Stimulated activated CD4-positive, alpha-beta T cell treated with anti-CD3 and anti-CD28 coated beads, Interleukin-4, amount 100 ng/mL, for 24 hours (primary cell): ENCODE data around the gene PALMD.

Experiments used
- DNase-seq: peaks from one replicate; pipeline ENCODE4 v3.0.0-alpha.2; 2020

The PALMD gene, protein sequence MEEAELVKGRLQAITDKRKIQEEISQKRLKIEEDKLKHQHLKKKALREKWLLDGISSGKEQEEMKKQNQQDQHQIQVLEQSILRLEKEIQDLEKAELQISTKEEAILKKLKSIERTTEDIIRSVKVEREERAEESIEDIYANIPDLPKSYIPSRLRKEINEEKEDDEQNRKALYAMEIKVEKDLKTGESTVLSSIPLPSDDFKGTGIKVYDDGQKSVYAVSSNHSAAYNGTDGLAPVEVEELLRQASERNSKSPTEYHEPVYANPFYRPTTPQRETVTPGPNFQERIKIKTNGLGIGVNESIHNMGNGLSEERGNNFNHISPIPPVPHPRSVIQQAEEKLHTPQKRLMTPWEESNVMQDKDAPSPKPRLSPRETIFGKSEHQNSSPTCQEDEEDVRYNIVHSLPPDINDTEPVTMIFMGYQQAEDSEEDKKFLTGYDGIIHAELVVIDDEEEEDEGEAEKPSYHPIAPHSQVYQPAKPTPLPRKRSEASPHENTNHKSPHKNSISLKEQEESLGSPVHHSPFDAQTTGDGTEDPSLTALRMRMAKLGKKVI

GRCh38 chr1:99645699-99646531, at the start of gene PALMD:
PALMD (plus strand) TSS chr1:99646113; CDS start chr1:99646318, 205 bp downstream.
- DNase-seq: no peak

DNA sequence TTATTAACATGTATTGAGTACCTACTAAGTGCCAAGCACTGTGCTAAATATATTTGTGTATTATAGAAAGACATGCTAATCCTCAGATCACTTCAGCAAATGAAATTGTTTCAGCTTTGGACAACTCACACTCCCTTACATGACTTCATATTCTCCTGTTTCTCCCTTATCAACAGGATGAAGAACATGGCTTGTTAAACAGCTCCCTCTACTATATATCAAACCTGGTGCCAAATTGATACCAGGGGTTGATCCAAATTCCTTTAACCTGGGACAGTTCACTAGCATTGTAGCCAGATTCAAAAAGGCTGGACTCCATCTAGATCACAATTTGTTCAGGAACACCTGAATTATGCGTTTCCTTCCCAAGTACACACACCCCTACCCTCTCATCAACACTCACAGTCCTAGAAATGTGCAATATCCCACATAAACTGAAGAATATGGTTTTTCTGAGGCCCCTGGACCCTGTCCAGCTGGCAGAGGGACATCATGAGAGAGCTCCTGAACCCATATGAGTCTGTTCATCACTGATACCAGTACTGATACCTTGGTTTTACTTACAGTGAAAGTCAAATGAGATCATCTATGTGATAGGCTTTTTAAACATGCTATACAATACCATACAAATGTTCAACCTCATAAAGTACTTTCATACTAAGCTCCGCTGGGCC, 47.0 kb upstream of the PALMD start:
- no peak for DNase-seq

DNA sequence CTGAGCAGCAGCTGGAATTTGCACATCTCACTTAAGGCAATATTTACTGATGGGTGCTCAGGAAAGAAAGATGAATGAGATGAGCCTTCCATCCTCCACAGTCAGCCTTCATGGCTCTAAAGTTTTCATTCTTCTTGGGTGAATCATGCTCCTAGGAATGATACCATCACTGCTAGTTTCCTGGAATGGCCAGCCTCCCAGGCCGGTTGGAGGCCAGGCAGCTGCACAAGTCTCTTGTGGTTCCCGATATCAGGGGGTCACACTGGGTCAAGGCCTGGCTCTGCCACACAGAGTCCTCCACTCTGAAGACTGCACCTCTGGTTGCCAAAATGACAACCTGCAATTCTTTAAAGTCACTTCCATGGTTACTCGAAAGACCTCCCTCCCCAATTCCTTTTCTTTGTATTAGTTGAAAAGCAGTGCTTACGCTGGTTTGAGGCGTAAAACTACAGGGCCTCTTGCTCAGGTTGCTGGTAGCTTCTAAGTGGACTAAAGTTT, 46.2 kb upstream of the PALMD start:
- no peak for DNase-seq

DNA sequence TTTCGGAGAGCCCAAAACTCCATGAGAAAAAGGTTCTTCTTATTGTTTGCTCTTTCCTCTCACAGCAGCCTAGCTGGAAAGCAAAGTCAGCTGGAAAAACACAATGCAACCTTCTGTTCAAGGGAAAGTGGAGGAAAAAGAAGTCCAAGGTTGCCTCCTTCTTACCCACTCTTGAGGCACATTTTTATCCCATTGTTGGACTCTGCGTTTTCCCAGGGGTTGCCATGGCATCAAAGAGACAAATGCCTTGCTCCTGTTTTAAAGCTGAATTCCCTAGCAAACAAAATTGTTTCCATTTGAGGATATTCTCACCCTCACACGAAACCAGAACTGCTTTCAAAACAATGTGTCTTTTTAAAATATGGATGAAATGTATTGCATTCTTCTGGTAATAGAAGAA, 45.1 kb upstream of the PALMD start:
- DNase-seq: no peak

- no peak for DNase-seq
These were observed 44.7 kb upstream of the PALMD start for GRCh38 chr1:99601208-99601607.

- no peak for DNase-seq
These were observed 44.1 kb upstream of the PALMD start for GRCh38 chr1:99601709-99602403.

GRCh38 chr1:99602404-99602969, 43.4 kb upstream of the PALMD start:
- DNase-seq: no peak

- no peak for DNase-seq
These were observed 42.0 kb upstream of the PALMD start for GRCh38 chr1:99603699-99604560.

DNA sequence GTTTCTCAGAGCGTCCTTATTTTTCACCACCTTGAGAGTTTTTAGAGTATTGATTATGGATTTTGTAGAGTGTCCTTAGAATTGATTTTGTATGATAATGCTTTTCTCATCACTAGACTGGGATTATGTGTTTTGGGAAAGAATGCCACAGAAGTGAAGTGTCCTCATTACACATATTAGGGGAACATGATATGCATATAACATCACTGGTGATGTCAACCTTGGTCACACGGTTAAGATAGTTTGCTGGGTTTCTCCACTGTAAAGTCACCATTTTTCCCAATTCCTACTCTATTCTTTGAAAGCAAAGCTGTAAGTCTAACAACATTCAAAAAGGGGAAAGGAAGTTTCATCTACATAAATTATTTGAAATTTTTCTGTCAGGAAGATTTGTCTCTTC, 39.6 kb upstream of the PALMD start:
- no peak for DNase-seq

- no peak for DNase-seq
These were observed 38.3 kb upstream of the PALMD start for GRCh38 chr1:99607590-99607989.

DNA sequence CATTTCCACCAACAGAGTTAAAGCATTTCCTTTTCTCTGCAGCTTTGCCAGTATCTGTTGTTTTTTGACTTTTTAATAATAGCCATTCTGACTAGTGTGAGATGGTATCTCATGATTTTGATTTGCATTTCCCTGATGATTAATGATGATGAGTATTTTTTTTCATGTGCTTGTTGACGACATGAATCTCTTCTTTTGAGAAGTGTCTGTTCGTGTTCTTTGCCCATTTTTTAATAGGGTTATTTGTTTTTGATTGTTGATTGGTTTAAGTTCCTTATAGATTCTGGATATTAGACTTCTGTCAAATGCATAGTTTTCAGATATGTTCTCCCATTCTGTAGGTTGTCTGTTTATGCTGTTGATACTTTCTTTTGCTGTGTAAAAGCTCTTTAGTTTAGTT, 37.9 kb upstream of the PALMD start:
- no peak for DNase-seq

- no peak for DNase-seq
These were observed 32.2 kb upstream of the PALMD start for GRCh38 chr1:99613716-99614115.

DNA sequence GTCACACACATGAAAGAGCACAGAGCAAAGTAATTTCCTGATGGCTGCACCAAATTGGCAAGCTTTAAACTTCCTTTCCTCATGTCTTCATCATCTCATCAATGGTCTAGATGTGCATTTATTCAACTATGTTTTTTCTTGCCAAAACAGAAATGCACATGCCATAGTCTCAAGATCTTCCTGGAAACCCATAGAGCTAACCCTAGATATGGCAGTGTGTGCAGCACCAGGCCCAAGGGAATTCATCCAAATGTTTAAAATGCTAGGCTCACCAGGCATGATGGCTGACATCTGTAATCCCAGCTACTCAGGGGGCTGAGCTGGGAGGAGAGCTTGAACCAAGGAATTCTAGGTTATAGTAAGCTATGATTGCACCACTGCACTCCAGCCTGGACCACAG, 31.2 kb upstream of the PALMD start:
- no peak for DNase-seq

GRCh38 chr1:99619583-99619982, 26.3 kb upstream of the PALMD start:
- no peak for DNase-seq

- DNase-seq: no peak
These were observed 24.5 kb upstream of the PALMD start for GRCh38 chr1:99621340-99621901.

DNA sequence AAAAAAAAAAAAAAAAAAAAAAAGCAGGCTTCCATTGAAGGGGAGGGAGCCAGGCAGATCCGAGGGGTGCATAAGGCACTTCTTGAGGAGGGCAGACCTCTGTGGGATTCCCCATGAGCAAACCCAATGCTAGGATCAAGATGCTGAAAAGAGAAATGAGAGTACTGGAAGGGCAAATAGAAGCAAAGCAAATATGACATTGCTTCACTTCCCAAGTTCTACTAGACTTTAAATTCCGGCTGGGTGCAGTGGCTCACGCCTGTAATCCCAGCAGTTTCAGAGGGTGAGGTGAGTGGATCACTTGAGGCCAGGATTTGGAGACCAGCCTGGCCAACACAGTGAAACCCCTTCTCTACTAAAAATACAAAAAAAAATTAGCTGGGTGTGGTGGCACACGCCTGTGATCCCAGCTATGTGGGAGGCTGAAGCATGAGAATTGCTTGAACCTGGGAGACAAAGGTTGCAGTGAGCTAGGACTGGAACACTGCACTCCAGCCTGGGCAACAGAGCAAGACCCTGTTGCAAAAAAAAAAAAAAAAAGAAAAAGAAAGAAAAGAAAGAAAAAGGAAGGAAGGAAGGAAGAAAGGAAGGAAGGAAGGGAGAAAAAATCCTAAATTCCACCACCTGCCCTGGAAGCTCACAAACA, 23.1 kb upstream of the PALMD start:
- DNase-seq: no peak

GRCh38 chr1:99623554-99623953, 22.4 kb upstream of the PALMD start:
- no peak for DNase-seq

DNA sequence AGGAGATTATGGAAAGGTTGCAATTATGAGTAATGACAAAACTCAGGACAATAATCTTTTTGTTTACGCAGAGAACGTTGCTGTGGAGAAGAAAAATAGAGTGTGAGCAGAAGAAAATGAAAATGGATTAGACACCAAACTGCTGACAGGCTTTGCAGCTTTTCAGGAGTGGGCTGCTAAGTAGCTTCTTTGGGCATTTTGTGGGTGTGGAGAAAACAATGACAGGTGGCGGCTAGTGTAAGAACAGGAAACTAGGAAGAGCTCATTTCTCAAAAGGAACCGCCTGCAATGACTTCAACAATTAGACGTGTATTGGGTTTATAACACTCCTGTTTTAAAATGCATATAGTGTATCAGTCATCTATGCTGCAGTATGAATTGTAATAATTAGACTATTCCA, 18.3 kb upstream of the PALMD start:
- DNase-seq: no peak

GRCh38 chr1:99629164-99629563, 16.7 kb upstream of the PALMD start:
- DNase-seq: no peak

DNA sequence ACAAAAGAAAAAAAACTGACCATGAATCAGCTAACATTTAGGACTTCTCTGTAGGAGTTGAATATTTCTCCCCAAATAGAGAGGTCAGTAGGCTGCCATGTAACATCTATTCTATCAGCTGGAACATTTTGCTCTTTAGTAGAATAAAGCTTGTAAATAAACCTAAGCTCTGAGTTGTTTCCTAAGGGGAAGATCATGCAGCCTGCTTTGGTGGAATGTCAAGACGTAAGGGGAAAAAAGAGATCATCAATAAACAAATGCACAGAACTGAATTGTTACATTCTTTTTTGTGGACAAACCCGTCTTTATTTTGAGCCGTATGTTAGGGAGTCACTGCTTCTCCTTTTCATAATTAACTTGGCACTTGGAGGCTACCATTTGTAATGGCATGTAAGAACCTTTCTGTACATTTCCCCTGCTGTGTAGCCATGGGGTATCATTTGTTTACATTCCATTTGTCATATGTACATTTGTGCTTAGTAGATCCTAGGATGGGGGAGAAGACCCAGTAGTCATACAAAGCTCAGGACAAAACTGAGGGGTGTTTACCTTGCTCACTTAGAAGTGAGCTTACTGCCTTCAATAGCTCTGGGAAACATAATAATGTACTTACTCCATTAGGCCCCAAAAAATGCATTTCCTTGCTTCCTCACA, 10.8 kb upstream of the PALMD start:
- no peak for DNase-seq
